GM21529 (cell line): ENCODE results near the gene PKMYT1.
"Not testable (repeated sequence)": the region's sequence is repeated elsewhere in the genome, so short reads cannot be mapped to it uniquely, and the experiment has no call there.

Source experiments
- ATAC-seq: cut with Tn5 transposase; IDR thresholded peaks from one replicate; pipeline ENCODE4 v1.9.1; 2021; ENCODE audit not compliant: unreplicated experiment

PKMYT1 gene

DNA sequence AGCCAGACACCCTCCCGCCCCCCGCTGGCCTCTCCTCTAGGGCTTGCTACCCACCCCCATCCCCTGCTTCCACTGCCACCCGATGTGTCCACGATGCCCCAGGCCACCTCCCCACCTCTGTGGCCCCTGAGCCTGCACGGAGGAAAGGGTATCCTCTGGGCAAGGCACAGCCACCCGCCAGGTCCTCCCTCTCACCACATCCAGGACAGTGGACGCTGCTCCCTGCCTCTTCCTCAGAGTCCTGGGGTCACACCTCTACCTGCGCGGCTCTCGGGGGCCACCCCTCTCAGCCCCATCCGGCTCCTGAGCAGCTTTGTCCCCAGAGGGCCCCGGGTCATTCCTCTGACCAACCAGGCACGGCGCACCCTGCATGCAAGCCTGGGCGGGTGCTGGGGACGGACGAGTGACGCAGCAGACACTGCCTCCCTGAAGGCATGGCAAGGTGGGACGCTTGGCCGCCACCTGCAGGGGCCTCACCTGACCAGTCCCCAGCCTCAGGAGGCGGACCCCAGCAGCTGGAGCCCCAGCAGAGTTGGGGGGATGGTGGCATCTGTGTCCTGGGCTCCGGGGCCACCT is 43.7 kb downstream of the PKMYT1 start:
- no peak for ATAC-seq

DNA sequence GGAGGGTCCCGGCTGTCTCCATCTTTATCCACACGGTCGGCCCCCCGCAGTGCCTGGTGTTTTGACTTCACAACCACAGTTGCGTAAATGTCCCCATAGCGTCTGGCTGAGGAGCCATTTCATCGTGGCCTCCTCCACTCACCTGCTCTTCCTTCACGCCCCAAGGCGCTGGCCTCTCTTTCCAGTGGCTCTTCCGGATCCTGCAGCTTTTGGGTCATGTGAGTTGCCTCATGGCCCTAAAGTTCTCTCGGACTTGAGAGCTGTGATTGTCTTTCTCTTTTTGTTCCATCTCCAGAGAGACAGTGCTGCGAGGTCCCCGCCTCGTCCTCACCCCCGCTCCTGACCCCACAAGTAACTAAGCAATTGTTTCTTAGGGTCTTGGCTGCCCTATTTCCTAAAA is 45.8 kb downstream of the PKMYT1 start:
- no peak for ATAC-seq

GRCh38 chr16:2933701-2934100 is 46.5 kb downstream of the PKMYT1 start:
- ATAC-seq, result no peak

GRCh38 chr16:2933136-2933535 is 47.1 kb downstream of the PKMYT1 start:
- ATAC-seq, result no peak

- not testable (repeated sequence) for ATAC-seq
Observed at GRCh38 chr16:2931231-2931914, 48.9 kb downstream of the PKMYT1 start.

DNA sequence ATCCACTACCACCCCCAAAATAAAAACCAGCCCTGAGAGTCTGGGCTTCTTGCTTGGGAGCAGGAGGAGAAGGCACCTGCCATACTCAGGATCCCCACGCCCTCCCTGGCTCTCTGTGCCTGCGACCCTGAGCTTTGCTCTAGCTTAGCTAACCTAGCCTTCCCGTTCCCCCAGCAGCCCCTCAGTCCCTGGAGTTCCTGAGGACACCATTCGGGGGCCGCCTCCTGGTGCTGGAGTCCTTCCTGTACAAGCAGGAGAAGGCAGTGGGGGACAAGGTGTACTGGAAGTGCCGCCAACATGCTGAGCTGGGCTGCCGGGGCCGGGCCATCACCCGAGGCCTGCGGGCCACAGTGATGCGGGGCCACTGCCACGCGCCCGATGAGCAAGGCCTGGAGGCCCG is 50.0 kb downstream of the PKMYT1 start:
- no peak for ATAC-seq

DNA sequence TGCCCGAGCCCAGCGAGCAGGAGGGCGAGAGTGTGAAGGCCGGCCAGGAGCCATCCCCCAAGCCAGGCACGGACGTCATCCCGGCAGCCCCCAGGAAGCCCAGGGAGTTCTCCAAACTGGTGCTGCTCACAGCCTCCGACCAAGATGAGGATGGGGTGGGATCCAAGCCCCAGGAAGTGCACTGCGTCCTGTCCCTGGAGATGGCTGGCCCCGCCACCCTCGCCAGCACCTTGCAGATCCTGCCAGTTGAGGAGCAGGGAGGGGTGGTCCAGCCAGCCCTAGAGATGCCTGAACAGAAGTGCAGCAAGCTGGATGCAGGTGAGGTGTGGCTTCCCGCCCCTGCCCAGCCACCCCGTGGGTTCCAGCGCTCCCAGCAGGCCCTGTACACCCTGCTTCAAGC is 50.6 kb downstream of the PKMYT1 start:
- no peak for ATAC-seq

DNA sequence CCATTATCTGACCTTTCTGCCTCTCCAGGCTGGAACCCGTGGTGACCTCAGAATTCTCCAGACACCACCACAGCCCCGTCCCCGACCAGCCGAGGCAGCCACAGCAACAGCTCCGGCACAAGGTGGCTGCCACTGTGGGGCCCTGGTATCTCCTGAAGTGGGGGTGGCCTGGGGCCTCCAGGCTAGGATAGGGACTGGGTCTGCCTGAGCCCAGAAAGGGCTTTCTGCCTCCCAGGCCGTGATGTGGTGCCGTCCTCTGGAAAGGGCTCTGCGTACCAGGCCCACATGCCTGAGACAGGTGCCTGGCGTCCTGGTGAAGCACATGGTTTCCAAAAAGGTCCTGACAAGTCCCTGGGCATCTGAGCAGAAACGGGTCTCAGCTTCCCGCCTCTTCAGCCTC is 51.5 kb downstream of the PKMYT1 start:
- ATAC-seq, result no peak

GRCh38 chr16:2928151-2928550 is 52.1 kb downstream of the PKMYT1 start:
- ATAC-seq, result not testable (repeated sequence)

- no peak for ATAC-seq
Observed at GRCh38 chr16:2927010-2927646, 53.1 kb downstream of the PKMYT1 start.

DNA sequence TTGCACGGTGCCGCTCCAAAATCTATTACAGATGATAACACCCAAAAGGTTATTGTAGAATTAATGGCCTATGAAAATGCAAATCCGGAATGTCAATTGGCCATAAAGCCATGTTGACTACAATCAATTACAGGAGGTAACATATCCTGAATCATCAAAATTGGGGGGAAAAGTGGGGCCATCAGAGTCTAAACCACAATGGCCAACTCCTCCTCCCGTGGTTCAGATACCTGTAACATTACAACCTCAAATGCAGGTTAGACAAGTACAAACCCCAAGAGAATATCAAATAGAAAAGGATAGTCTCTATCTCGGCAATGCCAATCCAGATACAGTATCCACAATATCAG is 53.6 kb downstream of the PKMYT1 start:
- ATAC-seq, result no peak

GRCh38 chr16:2925951-2926649 is 54.1 kb downstream of the PKMYT1 start:
- no peak for ATAC-seq

DNA sequence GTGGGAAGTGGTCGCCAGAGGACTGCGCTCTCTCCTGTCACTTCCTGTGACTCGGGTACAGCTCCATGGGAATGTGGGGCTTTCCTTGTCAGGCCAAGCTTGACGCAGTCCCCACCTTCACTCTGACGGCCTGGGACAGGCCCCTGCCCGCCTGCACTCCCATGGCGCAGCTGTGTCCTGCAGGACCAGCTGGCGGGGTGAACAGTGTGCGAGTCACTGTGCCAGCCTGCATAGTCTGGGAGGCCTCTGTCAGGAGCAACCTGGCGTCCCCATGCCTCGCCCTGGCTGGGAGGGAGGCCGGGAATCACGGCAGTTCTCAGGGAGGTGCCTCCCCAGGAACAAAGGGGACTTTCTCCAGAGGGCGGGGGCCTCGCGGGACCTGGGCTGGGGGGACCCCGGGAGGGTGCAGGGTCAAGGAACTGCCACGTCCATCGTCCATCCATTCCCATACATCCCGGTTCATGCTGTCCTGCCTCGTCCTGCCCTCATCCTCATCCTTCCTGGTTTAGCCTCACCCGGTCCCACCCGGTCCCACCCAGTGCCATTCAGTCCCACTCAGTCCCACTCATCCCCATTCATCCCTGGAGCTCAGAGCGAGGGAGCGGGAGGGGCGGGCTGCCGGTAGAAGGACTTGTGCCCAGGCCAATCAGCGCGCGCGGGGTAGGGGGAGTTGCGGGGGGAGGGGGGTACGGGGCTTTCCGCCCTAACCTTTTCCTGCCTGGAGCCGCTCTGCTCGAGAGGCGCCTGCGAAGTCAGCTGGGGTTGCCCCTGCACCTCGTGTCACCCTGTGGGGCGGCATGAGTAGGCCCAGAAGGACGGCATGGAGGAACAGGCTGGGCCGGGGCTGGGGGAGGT is 55.1 kb downstream of the PKMYT1 start:
- no peak for ATAC-seq

- no peak for ATAC-seq
Observed at GRCh38 chr16:2923481-2923880, 56.8 kb downstream of the PKMYT1 start.
